Measurements from ENCODE around the gene TMEFF1. TPM values are rescaled to one million over a fixed set of nuclear protein-coding genes. Genes with fewer than 3 reads are reported as not detected.

Gene TMEFF1
- total RNA-seq, 1 donor from 2014 or later: 9.1 TPM

DNA sequence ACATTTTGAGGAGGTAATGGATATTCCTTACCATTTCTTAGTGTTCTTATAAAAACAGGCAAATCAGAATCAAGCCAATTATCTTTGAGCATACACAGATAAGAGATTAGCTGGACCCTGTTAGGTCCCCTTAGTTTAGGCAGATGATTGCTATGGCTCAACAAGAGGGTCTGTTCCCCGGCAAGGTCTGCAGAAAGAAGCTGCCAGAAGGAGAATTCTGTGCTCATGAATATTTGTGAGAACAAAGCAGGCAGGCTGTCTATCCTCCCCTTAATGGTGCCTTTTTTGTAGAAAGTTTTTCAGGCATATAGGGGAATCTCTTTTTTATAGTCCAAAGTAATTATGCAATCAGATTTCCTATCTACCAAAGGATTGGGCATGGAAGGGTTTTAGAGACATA, 132.5 kb downstream of the TMEFF1 start:
- Mint-ChIP-seq H3K4me3 (ENCODE audit: unreplicated experiment) (no peak overlapping the region), H3K27ac (ENCODE audit: unreplicated experiment) (no peak overlapping the region), H3K4me1 (ENCODE audit: unreplicated experiment) (no peaks in the 10 kb centered on the region), H3K27me3 (ENCODE audit: unreplicated experiment) (peaks cover 6% of the 10 kb centered on the region), H3K9me3 (ENCODE audit: unreplicated experiment) (no peaks in the 10 kb centered on the region), H3K36me3 (ENCODE audit: unreplicated experiment) (no peaks in the 10 kb centered on the region)
- TF ChIP-seq, protein P1, sequence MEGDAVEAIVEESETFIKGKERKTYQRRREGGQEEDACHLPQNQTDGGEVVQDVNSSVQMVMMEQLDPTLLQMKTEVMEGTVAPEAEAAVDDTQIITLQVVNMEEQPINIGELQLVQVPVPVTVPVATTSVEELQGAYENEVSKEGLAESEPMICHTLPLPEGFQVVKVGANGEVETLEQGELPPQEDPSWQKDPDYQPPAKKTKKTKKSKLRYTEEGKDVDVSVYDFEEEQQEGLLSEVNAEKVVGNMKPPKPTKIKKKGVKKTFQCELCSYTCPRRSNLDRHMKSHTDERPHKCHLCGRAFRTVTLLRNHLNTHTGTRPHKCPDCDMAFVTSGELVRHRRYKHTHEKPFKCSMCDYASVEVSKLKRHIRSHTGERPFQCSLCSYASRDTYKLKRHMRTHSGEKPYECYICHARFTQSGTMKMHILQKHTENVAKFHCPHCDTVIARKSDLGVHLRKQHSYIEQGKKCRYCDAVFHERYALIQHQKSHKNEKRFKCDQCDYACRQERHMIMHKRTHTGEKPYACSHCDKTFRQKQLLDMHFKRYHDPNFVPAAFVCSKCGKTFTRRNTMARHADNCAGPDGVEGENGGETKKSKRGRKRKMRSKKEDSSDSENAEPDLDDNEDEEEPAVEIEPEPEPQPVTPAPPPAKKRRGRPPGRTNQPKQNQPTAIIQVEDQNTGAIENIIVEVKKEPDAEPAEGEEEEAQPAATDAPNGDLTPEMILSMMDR (IDR thresholded peaks at IDR 0.05): no peak
- DNase-seq (ENCODE audit: extremely low spot score, unreplicated experiment): no peak

DNA sequence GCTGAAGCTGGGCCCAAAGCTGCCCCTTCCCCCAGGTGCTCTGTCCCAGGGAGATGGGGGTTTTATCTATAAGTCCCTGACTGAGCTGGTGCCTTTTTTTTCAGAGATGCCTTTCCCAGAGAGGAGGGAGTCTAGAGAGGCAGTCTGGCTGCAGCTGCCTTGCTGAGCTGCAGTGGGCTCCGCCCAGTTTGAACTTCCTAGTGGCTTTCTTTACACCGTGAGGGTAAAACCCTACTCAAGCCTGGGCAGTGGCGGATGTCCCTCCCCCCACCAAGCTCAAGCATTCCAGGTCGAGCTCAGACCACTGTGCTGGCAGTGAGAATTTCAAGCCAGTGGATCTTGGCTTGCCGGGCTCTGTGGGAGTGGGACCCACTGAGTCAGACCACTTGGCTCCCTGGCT, 146.2 kb downstream of the TMEFF1 start:
- no peak for DNase-seq (ENCODE audit: extremely low spot score, unreplicated experiment)
- H3K27me3 Mint-ChIP-seq (ENCODE audit: unreplicated experiment): peaks cover 6% of the 10 kb centered on the region
- H3K27ac Mint-ChIP-seq (ENCODE audit: unreplicated experiment): no peak overlapping the region
- no peaks in the 10 kb centered on the region for H3K4me1 Mint-ChIP-seq (ENCODE audit: unreplicated experiment)
- TF ChIP-seq, protein P1 (IDR thresholded peaks at IDR 0.05): no peak
- no peaks in the 10 kb centered on the region for H3K36me3 Mint-ChIP-seq (ENCODE audit: unreplicated experiment)
- H3K9me3 Mint-ChIP-seq (ENCODE audit: unreplicated experiment): peaks cover 14% of the 10 kb centered on the region
- H3K4me3 Mint-ChIP-seq (ENCODE audit: unreplicated experiment): no peak overlapping the region

DNA sequence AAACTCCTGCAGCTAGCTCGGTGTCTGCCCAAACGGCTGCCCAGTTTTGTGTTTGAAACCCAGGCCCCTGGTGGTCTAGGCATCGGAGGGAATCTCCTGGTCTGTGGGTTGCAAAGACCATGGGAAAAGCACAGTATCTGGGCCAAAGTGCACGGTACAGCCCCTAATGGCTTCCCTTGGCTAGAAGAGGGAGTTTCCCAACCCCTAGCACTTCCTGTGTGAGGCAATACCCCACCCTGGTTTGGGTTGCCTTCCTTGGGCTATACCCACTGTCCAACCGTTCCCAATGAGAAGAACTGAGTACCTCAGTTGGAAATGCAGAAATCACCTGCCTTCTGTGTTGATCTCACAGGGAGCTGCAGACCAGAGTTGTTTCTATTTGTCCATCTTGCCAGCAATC, 146.7 kb downstream of the TMEFF1 start:
- H3K27ac Mint-ChIP-seq (ENCODE audit: unreplicated experiment): no peak overlapping the region
- no peaks in the 10 kb centered on the region for H3K36me3 Mint-ChIP-seq (ENCODE audit: unreplicated experiment)
- TF ChIP-seq, protein P1 (IDR thresholded peaks at IDR 0.05): no peak
- peaks cover 14% of the 10 kb centered on the region for H3K9me3 Mint-ChIP-seq (ENCODE audit: unreplicated experiment)
- H3K27me3 Mint-ChIP-seq (ENCODE audit: unreplicated experiment): peaks cover 6% of the 10 kb centered on the region
- DNase-seq (ENCODE audit: extremely low spot score, unreplicated experiment): no peak
- H3K4me1 Mint-ChIP-seq (ENCODE audit: unreplicated experiment): no peaks in the 10 kb centered on the region
- no peak overlapping the region for H3K4me3 Mint-ChIP-seq (ENCODE audit: unreplicated experiment)

DNA sequence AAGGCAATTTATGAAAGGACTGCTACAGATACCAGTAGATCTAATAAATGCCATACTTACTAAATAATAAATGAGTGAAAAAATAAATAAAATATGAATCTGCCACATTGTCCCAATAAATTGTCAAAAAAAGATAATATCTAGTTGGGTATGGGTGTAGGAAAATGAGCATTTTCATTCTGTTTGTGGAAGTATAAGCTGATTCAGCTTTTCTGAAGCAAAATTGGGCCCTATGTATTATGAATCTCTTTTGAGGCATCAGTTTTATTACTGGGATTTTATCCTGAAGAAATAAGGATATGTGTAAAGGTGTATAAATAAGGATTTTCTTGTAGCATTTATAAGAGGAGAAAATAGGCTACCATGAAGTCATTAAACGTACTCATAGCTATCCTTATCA, 151.0 kb downstream of the TMEFF1 start:
- Mint-ChIP-seq H3K27me3 (ENCODE audit: unreplicated experiment) (peaks cover 10% of the 10 kb centered on the region), H3K4me1 (ENCODE audit: unreplicated experiment) (no peaks in the 10 kb centered on the region), H3K9me3 (ENCODE audit: unreplicated experiment) (no peaks in the 10 kb centered on the region), H3K27ac (ENCODE audit: unreplicated experiment) (no peak overlapping the region), H3K4me3 (ENCODE audit: unreplicated experiment) (no peak overlapping the region), H3K36me3 (ENCODE audit: unreplicated experiment) (no peaks in the 10 kb centered on the region)
- TF ChIP-seq, protein P1 (IDR thresholded peaks at IDR 0.05): no peak
- DNase-seq (ENCODE audit: extremely low spot score, unreplicated experiment): no peak

DNA sequence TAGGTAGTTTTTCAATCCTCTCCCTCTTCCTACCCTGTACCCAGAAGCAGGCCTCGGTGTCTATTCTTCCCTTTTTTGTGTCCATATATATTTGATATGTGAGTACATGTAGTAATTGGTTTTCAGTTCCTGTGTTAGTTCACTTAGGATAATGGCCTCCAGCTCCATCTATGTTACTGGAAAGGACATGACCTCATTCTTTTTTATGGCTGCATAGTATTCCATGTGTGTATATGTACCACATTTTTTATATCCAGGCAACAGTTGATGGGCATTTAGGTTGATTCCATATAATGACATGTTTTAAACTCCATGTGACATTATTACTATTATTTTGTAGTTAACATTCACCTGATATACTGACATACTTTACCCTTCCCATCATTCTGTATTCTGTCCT, 154.0 kb downstream of the TMEFF1 start:
- Mint-ChIP-seq H3K27me3 (ENCODE audit: unreplicated experiment) (peaks cover 20% of the 10 kb centered on the region), H3K27ac (ENCODE audit: unreplicated experiment) (no peak overlapping the region), H3K36me3 (ENCODE audit: unreplicated experiment) (no peaks in the 10 kb centered on the region), H3K4me1 (ENCODE audit: unreplicated experiment) (no peaks in the 10 kb centered on the region), H3K9me3 (ENCODE audit: unreplicated experiment) (no peaks in the 10 kb centered on the region), H3K4me3 (ENCODE audit: unreplicated experiment) (no peak overlapping the region)
- DNase-seq (ENCODE audit: extremely low spot score, unreplicated experiment): no peak
- TF ChIP-seq, protein P1 (IDR thresholded peaks at IDR 0.05): no peak

Other genes starting within 250 kb of the TMEFF1 start
- 22.4 and 22.5 TPM in 2 replicates for gene TEX10, start 120.2 kb upstream of the TMEFF1 start, total RNA-seq
- 58.7 and 64.5 TPM in 2 replicates for gene MSANTD3, start 46.0 kb upstream of the TMEFF1 start, total RNA-seq
- gene CAVIN4, start 104.9 kb downstream of the TMEFF1 start, total RNA-seq: 1.1 and 1.6 TPM in 2 replicates